ENCODE data around the gene ALG14.

The ALG14 gene

GRCh38 chr1:95084317-95085176 is 11.8 kb upstream of the ALG14 start:
- no peak overlapping the region for H2AFZ ChIP-seq (ENCODE audit: low read depth, low read length)
- H3K4me2 ChIP-seq (ENCODE audit: insufficient read depth, low read length) = no peak overlapping the region
- no peak overlapping the region for H3K4me3 ChIP-seq (ENCODE audit: low read depth in 1 of 2, low read length in 2 of 2)
- H3K79me2 ChIP-seq (ENCODE audit: insufficient read depth, low read length) = no peaks in the 10 kb centered on the region
- no peaks in the 10 kb centered on the region for H4K20me1 ChIP-seq (ENCODE audit: insufficient read depth, low read length)
- no peaks in the 10 kb centered on the region for H3K4me1 ChIP-seq (ENCODE audit: insufficient read depth, low read length)
- TF ChIP-seq CTCF (IDR thresholded peaks at IDR 0.05; ENCODE audit: borderline replicate concordance, extremely low read depth, low read length, poor library complexity, severe bottlenecking) (peak; percentile 77), EZH2 (IDR thresholded peaks at IDR 0.05; ENCODE audit: borderline replicate concordance, low read depth, low read length, severe bottlenecking) (no peak)
- peak; percentile 89 for ATAC-seq (ENCODE audit: insufficient read depth, low read depth)
- H3K27ac ChIP-seq (ENCODE audit: low read length) = no peak overlapping the region
- no peak overlapping the region for H3K9ac ChIP-seq (ENCODE audit: low read depth, low read length)
- H3K27me3 ChIP-seq (ENCODE audit: insufficient read depth, low read length, poor library complexity) = no peaks in the 10 kb centered on the region
- no peaks in the 10 kb centered on the region for H3K36me3 ChIP-seq (ENCODE audit: insufficient read depth, low read length)
- peak; percentile 37 for DNase-seq
- H3K9me3 ChIP-seq (ENCODE audit: insufficient read depth, low read length, severe bottlenecking) = no peaks in the 10 kb centered on the region

GRCh38 chr1:95080879-95081278 is 8.1 kb upstream of the ALG14 start:
- Histone ChIP-seq H3K27ac (ENCODE audit: low read length) (no peak overlapping the region), H3K9me3 (ENCODE audit: insufficient read depth, low read length, severe bottlenecking) (no peaks in the 10 kb centered on the region), H3K27me3 (ENCODE audit: insufficient read depth, low read length, poor library complexity) (peaks cover 11% of the 10 kb centered on the region), H3K4me2 (ENCODE audit: insufficient read depth, low read length) (no peak overlapping the region), H3K4me1 (ENCODE audit: insufficient read depth, low read length) (no peaks in the 10 kb centered on the region), H2AFZ (ENCODE audit: low read depth, low read length) (no peak overlapping the region), H3K9ac (ENCODE audit: low read depth, low read length) (no peak overlapping the region), H4K20me1 (ENCODE audit: insufficient read depth, low read length) (no peaks in the 10 kb centered on the region), H3K4me3 (ENCODE audit: low read depth in 1 of 2, low read length in 2 of 2) (no peak overlapping the region), H3K79me2 (ENCODE audit: insufficient read depth, low read length) (no peaks in the 10 kb centered on the region), H3K36me3 (ENCODE audit: insufficient read depth, low read length) (no peaks in the 10 kb centered on the region)
- no peak for ATAC-seq (ENCODE audit: insufficient read depth, low read depth)
- TF ChIP-seq CTCF (IDR thresholded peaks at IDR 0.05; ENCODE audit: borderline replicate concordance, extremely low read depth, low read length, poor library complexity, severe bottlenecking) (no peak), EZH2 (IDR thresholded peaks at IDR 0.05; ENCODE audit: borderline replicate concordance, low read depth, low read length, severe bottlenecking) (no peak)
- DNase-seq = no peak

GRCh38 chr1:95080446-95080845 is 7.7 kb upstream of the ALG14 start:
- H3K79me2 ChIP-seq (ENCODE audit: insufficient read depth, low read length) = no peaks in the 10 kb centered on the region
- no peak overlapping the region for H3K4me2 ChIP-seq (ENCODE audit: insufficient read depth, low read length)
- H3K27ac ChIP-seq (ENCODE audit: low read length) = no peak overlapping the region
- H2AFZ ChIP-seq (ENCODE audit: low read depth, low read length) = no peak overlapping the region
- ATAC-seq (ENCODE audit: insufficient read depth, low read depth) (no peak), DNase-seq (no peak)
- no peak overlapping the region for H3K9ac ChIP-seq (ENCODE audit: low read depth, low read length)
- no peaks in the 10 kb centered on the region for H4K20me1 ChIP-seq (ENCODE audit: insufficient read depth, low read length)
- no peaks in the 10 kb centered on the region for H3K36me3 ChIP-seq (ENCODE audit: insufficient read depth, low read length)
- no peak for TF ChIP-seq EZH2 (IDR thresholded peaks at IDR 0.05; ENCODE audit: borderline replicate concordance, low read depth, low read length, severe bottlenecking)
- peaks cover 11% of the 10 kb centered on the region for H3K27me3 ChIP-seq (ENCODE audit: insufficient read depth, low read length, poor library complexity)
- no peaks in the 10 kb centered on the region for H3K9me3 ChIP-seq (ENCODE audit: insufficient read depth, low read length, severe bottlenecking)
- no peaks in the 10 kb centered on the region for H3K4me1 ChIP-seq (ENCODE audit: insufficient read depth, low read length)
- H3K4me3 ChIP-seq (ENCODE audit: low read depth in 1 of 2, low read length in 2 of 2) = no peak overlapping the region

- H3K9ac ChIP-seq (ENCODE audit: low read depth, low read length) = no peak overlapping the region
- DNase-seq = no peak
- H3K79me2 ChIP-seq (ENCODE audit: insufficient read depth, low read length) = peaks cover 9% of the 10 kb centered on the region
- H3K4me3 ChIP-seq (ENCODE audit: low read depth in 1 of 2, low read length in 2 of 2) = no peak overlapping the region
- no peak overlapping the region for H3K27ac ChIP-seq (ENCODE audit: low read length)
- H3K27me3 ChIP-seq (ENCODE audit: insufficient read depth, low read length, poor library complexity) = peaks cover 11% of the 10 kb centered on the region
- no peak overlapping the region for H3K4me2 ChIP-seq (ENCODE audit: insufficient read depth, low read length)
- H3K4me1 ChIP-seq (ENCODE audit: insufficient read depth, low read length) = peaks cover 21% of the 10 kb centered on the region
- TF ChIP-seq CTCF (IDR thresholded peaks at IDR 0.05; ENCODE audit: borderline replicate concordance, extremely low read depth, low read length, poor library complexity, severe bottlenecking) (no peak), EZH2 (IDR thresholded peaks at IDR 0.05; ENCODE audit: borderline replicate concordance, low read depth, low read length, severe bottlenecking) (no peak)
- no peak overlapping the region for H2AFZ ChIP-seq (ENCODE audit: low read depth, low read length)
- H4K20me1 ChIP-seq (ENCODE audit: insufficient read depth, low read length) = no peaks in the 10 kb centered on the region
- ATAC-seq (ENCODE audit: insufficient read depth, low read depth) = no peak
- H3K36me3 ChIP-seq (ENCODE audit: insufficient read depth, low read length) = no peaks in the 10 kb centered on the region
- no peaks in the 10 kb centered on the region for H3K9me3 ChIP-seq (ENCODE audit: insufficient read depth, low read length, severe bottlenecking)
Observed at GRCh38 chr1:95076034-95076433, 3.3 kb upstream of the ALG14 start.

Data from DND-41 (cell line).